22Rv1 (cell line): Measurements from ENCODE around the gene DMKN.
"Not testable (repeated sequence)": the region's sequence is repeated elsewhere in the genome, so short reads cannot be mapped to it uniquely, and the experiment has no call there.

ENCODE experiments used
- H3K27ac ChIP-seq: fragments of 450-650 bp; 2 replicates; pipeline ENCODE4 v1.5.1; 2017
- CTCF ChIP-seq: fragments of 450-650 bp; IDR thresholded peaks from 2 replicates; pipeline ENCODE4 v1.5.1; 2017; ENCODE audit warnings: mild to moderate bottlenecking
- ZFX ChIP-seq: fragments of 450-650 bp; IDR thresholded peaks from 2 replicates; pipeline ENCODE4 v1.6.1; 2017; ENCODE audit warnings: antibody characterized with exemption, borderline replicate concordance

The DMKN gene

GRCh38 chr19:35470128-35470527 is 43.3 kb downstream of the DMKN start:
- TF ChIP-seq CTCF = no peak
- no peak for TF ChIP-seq ZFX
- no peak overlapping the region for H3K27ac ChIP-seq

GRCh38 chr19:35468637-35469036 is 44.8 kb downstream of the DMKN start:
- TF ChIP-seq CTCF (peak; percentile 74), ZFX (no peak)
- no peak overlapping the region for H3K27ac ChIP-seq

- TF ChIP-seq ZFX (no peak), CTCF (no peak)
- H3K27ac ChIP-seq = no peak overlapping the region
Measured at GRCh38 chr19:35466259-35466658, 47.2 kb downstream of the DMKN start.

- not testable (repeated sequence) for H3K27ac ChIP-seq
Measured at GRCh38 chr19:35462956-35463355, 50.5 kb downstream of the DMKN start.

- H3K27ac ChIP-seq = no peak overlapping the region
- TF ChIP-seq ZFX (no peak), CTCF (no peak)
Measured at GRCh38 chr19:35462476-35462953, 50.9 kb downstream of the DMKN start.

GRCh38 chr19:35461788-35462187 is 51.7 kb downstream of the DMKN start:
- not testable (repeated sequence) for H3K27ac ChIP-seq

GRCh38 chr19:35461060-35461459 is 52.4 kb downstream of the DMKN start:
- TF ChIP-seq CTCF (no peak), ZFX (no peak)
- H3K27ac ChIP-seq = no peak overlapping the region

- no peak overlapping the region for H3K27ac ChIP-seq
- no peak for TF ChIP-seq ZFX
- TF ChIP-seq CTCF = no peak
Measured at GRCh38 chr19:35460608-35461007, 52.8 kb downstream of the DMKN start.
